NCI-H2029 (cell line): ENCODE results near the gene TF.

Experiments
- DNase-seq: peaks from one replicate; lab custom pipeline; 2025; lab: John Stamatoyannopoulos, UW

The TF gene

GRCh38 chr3:133837487-133838295 is 91.5 kb downstream of the TF start:
- DNase-seq = no peak

- no peak for DNase-seq
Observed at GRCh38 chr3:133838296-133838789, 92.2 kb downstream of the TF start.

- DNase-seq = no peak
Observed at GRCh38 chr3:133838916-133839800, 93.0 kb downstream of the TF start.

GRCh38 chr3:133840055-133840737 is 94.0 kb downstream of the TF start:
- DNase-seq = no peak

GRCh38 chr3:133840767-133841166 is 94.6 kb downstream of the TF start:
- DNase-seq = no peak

- no peak for DNase-seq
Observed at GRCh38 chr3:133841196-133841595, 95.0 kb downstream of the TF start.

- DNase-seq = no peak
Observed at GRCh38 chr3:133842158-133842557, 96.0 kb downstream of the TF start.

- DNase-seq = no peak
Observed at GRCh38 chr3:133843634-133844033, 97.4 kb downstream of the TF start.

- DNase-seq = no peak
Observed at GRCh38 chr3:133845127-133845526, 98.9 kb downstream of the TF start.
